HG03039 (cell line): ENCODE data around the gene RNF123.

Experiments used
- ATAC-seq: cut with Tn5 transposase; IDR thresholded peaks from one replicate; pipeline ENCODE4 v1.9.1; 2021; ENCODE audit warnings: mild to moderate bottlenecking, moderate library complexity; ENCODE audit not compliant: unreplicated experiment

The RNF123 gene

DNA sequence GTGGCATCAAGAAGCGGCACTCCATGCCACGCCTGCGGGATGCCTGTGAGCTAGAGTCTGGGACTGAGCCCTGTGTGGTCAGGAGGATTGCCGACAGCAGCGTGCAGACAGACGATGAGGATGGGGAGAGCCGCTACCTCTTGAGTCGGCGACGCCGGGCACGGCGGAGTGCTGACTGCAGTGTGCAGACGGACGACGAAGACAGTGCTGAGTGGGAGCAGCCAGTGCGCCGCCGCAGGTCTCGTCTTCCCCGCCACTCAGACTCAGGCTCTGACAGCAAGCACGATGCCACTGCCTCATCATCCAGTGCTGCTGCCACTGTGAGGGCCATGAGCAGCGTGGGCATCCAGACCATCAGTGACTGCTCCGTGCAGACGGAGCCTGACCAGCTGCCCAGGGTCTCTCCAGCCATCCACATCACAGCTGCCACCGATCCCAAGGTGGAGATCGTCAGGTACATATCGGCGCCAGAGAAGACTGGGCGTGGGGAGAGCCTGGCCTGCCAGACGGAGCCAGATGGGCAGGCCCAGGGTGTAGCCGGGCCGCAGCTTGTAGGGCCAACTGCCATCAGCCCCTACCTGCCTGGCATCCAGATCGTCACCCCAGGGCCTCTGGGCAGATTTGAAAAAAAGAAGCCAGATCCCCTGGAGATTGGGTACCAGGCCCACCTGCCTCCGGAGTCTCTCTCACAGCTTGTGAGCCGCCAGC, 32.0 kb upstream of the RNF123 start:
- ATAC-seq: no peak

DNA sequence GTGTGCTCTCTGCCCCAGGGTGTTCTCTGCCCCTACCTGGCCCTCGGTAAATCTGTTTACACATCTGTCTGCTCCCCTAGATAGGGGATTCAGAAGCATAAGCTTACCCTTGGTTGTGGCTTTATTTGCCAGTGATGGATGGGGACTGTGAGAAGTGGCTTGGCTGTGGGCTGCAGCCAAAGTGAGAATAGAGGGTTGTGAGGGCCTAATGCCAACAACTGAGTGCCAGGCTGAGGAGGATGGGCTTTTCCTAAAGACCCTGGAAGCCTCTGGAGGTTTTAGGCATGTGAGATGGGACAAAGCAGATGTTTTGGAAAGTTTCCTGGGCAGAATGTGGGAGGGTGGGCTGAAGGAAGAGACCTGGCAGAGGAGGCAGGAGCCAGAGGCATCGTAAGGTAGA, 30.6 kb upstream of the RNF123 start:
- no peak for ATAC-seq

DNA sequence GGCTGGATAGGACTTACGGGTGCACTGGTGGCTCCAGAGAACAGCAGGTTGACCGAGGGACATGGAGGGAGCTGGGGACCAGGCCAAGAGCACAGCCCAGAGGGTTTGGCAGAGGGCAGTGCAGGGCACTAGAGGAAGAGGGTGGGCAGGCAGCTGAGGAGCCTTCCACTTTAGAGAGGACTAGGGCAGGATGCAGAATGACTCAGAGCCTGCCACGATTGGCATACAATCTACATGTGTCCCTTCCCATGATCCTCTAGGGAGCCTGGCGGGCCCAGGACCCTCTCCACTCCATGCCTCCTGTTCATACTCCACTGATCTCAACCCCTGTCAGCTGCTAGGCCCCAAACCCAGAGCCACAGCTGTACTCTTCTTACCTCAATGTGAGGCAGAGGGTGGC, 29.6 kb upstream of the RNF123 start:
- ATAC-seq: no peak

DNA sequence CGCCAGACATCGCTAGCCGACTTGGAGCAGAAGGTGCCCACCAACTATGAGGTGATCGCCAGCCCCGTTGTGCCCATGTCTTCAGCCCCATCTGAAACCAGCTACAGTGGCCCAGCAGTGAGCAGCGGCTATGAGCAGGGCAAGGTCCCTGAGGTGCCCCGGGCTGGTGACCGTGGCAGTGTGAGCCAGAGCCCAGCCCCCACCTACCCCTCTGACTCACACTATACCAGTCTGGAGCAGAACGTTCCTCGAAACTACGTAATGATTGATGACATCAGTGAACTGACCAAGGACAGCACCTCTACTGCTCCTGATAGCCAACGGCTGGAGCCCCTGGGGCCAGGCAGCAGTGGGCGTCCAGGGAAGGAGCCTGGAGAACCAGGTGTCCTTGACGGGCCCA, 28.1 kb upstream of the RNF123 start:
- ATAC-seq: no peak

DNA sequence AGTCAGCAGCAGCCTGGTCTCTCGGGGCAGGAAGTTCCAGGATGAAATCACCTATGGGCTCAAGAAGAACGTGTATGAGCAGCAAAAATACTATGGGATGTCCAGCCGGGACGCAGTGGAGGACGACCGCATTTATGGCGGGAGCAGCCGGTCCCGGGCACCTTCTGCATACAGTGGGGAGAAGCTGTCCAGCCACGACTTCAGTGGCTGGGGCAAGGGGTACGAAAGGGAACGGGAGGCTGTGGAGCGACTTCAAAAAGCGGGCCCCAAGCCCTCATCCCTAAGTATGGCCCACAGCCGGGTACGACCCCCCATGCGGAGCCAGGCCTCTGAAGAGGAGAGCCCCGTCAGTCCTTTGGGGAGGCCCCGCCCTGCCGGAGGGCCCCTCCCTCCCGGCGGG, 27.3 kb upstream of the RNF123 start:
- no peak for ATAC-seq

DNA sequence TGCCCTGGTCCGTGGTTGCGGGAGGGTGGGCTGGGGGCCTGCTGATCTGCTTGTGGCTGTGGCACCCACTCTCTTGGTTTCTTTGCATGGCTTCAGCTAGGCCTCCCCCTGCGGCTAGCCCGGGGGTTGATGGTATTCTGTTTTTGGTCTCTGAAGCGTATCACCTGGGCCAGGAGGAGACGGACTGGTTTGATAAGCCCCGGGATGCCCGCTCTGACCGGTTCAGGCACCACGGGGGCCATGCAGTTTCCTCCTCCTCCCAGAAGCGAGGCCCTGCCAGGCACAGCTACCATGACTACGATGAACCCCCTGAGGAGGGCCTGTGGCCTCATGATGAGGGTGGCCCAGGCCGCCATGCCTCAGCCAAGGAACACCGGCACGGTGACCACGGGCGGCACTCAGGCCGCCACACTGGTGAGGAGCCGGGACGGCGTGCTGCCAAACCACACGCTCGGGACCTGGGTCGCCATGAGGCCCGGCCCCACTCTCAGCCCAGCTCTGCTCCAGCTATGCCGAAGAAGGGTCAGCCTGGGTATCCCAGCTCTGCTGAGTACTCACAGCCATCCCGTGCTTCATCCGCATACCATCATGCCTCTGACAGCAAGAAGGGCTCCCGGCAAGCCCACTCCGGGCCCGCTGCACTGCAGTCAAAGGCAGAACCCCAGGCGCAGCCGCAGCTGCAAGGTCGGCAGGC, 26.5 kb upstream of the RNF123 start:
- ATAC-seq: no peak

DNA sequence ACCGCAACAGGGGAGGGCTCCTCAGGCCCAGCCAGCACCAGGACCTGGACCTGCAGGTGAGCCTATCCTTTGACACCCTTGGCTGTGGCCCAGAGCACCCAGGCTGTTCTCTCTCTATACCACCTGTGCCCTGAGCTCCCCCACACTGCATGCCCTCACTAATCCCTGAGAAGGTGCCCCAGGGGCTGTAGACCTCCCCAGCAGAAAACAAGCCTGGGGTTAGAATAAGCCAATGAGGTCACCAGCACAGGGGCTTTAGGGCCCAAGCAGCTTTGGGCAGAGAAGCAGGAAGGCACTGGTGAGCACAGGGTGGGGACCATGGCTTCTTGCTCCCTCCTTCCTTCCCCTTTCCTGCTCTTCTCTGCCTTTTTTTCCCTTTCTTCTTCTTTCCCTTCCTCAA, 25.5 kb upstream of the RNF123 start:
- ATAC-seq: no peak

DNA sequence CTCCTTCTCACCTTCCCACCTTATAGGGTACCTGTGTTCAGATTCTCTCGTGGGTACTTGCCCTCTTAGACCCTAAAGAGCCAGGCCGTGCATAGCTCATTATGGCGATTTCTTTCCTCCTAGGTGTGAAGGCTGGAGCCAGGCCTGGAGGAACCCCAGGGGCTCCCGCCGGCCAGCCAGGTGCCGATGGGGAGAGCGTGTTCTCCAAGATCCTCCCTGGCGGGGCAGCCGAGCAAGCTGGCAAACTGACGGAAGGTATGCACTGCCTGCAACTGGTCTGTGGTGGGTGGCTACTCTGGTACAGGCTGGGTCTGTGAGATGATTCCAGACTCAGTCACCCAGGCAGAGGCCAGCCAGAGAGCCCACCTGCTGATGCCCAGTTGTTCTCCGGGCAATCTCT, 25.1 kb upstream of the RNF123 start:
- ATAC-seq: no peak

DNA sequence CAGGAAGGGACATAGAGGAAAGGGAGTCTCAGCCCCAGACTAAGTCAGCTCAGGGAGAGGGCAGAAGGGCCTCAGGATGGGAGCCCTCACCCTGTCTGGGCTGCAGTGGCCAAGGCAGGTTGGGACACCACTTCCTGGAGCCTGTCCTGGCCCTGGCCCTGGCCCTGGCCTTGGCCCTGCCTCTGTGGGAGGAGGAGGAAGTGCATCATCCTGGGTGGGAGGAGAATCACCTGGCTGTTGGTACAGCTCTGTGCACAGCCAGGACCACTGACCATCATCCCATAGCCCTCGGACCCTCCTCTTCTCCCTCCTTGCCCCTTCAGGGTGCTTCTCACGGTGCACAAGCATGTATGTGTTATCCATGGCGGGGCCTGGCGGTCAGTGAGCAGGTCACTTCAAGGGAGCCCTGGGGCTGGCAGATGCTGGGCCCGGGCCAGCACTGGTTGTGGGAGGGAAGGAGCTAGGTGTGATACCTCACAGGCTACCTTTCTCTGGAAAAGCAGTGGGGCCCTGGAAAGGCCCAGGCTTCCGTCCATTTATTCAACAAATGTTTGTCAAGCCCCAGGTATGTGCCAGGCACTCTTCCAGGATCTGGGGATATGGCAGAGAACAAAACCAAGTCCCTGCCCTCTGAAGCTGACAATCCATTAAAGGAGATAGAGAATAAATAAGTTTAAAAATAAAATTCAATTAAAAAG, 23.4 kb upstream of the RNF123 start:
- no peak for ATAC-seq

DNA sequence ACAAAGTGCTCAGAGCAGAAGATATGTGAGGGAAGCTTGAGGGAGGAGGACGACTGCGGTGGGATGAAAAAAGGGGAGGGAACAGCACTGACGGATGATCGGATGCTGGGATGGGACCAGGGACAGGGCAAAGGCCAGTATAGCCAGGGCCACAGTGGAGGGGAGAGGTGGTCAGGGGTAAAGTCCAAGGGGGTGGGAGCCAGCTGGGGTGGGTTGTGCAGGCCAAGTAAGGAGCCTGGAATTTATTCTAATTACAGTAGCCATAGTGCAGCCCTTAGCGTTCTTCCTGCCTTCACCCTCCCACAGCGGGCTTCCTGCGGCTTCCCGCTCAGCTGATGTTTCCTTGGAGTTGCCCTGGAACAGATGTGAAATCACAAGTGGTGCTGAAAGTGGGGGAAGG, 22.8 kb upstream of the RNF123 start:
- no peak for ATAC-seq

DNA sequence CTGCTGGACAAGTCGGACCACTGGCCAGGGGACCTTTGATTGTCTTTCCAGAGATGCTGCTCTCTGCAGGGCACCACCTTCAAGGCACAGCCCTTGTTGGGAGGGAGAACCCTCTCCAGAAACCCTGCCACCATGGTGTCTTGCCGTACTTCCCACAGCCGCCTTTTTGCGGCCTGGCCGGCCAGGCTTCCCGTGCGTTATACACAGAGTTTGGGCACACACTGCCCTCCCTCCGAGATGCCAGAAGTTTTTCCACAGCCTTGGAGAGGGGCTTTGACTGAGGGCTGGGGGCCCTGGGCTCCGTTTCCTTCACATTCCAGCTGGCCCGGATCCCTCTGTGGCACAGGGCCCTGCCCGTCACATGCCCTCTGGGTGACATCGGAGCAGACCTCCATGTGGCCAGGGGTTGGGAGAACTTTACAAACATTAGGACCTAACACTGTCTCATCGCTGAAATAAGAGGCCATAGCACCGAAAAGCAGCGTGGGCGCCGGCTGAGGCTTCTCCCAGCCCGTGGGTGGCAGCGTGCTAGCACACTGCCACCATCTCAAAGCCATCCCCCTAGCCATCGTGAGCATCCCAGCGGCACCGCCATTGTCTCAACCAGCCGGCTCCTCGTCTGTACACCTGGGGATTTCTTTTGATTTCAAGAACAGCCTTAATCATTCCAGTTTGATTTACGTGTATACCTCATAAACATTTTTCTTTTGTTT, 21.5 kb upstream of the RNF123 start:
- ATAC-seq: no peak

DNA sequence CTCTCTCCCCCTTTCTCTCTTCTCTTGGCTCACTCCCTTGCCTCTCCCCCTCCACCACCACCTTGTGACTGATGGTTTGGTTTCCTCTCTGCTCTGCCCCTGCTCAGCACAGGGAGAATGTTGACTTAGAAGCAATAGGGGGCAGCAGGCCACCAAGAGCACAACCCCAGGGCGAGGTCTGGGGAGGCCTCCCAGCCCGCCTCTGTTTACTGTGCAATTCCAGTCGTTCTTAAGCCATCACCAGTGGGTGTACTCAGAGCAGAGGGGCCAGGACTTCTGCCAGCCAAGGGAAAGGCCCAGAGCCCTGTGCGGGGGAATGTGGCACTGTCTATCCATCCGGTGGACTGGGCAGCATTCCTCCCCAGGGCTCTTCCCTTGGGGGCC, 21.0 kb upstream of the RNF123 start:
- ATAC-seq: no peak

DNA sequence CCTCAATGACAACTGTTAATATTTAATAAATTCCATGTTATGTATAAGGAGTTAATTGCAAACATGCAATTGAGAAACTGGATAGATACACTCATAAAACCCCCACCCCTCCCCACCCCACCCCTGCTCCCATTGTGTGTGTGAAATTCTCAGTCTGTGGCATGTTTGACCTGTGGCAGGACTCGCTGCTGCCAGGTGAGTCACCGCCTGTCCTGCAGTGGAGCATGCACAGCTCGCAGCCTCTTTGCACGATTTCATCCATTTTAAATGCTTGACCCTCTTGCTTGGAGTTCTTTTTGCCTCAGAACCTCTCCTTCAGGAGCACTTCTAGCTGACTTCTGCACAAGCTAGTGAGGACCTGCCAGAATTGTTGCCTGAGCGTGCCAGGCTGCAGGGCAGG, 20.5 kb upstream of the RNF123 start:
- ATAC-seq: no peak

DNA sequence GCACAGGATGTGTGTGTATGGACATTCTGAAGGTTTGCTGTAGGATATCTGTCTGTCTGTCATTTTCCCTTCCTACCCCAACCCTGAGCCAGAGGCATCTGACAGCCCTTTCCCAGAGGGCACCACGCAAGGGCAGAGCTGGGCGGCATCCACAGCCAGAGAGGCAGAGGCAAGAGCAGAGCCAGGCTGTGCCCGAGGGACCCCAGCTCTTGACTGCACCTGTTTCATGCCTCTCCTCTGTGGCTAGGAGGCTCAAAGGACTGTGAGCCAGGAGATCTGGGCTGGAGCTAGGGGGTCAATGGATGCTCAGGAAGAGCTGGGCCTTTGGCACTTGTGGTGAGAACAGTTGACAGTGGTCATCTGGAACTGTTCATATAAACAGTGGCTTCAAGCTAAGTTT, 20.0 kb upstream of the RNF123 start:
- no peak for ATAC-seq

DNA sequence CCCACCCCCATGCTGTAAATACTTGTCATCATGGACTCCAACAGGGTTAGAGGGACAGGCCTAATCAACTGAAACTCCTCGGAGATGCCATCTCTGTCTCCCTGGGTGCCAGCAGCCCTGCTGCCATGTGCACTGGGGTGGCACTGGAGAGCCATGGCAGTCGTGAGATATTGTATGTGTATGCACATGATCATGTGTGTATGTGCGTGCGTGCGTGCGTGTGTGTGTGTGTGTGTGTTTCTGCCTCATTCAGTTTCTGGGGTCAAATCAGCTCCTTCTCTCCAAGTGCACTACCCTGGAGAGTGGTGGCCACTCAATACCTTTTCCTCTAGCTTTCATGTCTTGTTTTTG, 18.4 kb upstream of the RNF123 start:
- no peak for ATAC-seq

DNA sequence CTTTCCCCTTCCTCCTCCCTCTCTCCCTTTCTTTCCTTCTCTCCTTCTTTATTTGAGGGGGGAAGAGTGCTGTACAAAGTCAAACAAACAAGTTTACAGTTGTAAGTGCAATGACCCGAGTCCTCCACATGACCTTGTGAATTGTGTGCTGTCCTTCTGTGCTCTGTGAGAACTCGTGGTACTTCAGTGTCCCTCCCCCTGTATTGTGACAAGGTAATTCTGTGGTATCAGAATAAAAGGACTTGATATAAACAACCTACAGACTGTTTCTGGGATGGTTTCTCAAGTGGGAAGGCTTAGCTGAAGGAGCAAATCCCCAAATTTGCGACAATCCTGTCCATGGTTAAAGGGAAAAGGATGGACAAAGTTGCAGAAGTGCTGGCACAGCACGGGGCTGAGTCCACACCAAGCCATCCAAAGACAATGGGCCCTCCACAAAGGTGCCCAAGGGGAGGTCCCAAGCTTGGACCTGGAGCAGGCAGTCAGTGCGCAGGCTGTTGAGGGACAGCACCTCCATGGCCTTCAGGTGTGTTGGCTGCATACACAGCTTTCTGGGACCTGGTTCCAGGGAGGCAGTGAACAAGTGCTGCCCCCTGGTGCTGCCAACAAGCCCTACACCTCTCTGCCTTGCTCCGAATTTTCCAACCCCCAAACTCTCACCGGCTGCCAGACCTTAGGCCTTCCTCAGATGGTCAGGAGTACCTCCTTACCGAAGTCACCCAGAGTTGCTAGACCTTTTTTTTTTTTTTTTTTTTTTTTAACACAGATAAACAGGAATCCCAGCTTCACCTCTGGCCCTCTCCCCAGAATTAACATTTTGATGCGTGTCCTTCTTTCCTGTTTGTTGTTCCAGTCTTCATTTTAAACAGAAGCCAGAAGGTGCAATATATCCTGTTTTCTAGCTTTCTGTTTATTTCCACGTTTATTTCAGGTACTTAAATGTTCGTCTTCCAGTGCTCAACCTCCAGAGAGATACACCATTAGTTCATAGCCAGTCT, 17.8 kb upstream of the RNF123 start:
- ATAC-seq: no peak

DNA sequence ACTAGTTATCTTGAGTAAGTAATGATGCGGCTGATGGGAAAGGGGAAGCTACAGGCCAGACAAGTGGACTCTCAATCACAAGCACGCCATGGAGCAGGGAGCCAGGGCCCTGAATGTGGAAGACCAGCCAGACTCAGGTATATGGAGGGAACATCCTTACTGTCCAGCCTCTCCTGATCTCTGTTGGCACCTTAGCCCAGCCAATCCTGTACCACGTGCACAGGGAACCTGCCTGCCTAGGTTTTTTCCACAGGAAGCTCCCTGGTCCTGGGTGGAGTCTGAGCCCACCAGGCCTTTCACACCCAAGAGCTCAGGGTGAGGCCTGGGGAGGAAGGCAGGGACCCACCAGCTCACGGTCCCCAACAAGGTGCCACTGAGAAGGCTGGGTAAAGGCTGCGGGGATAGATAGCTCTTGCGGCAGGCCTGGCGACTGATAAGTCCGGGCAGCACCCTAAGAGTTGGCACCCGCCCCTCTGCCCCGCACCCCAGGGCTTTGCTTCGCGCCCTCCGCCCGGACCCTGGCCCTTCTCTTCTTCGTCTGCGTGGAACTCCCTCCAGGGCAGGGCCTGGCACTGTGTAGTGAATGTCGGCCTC, 16.1 kb upstream of the RNF123 start:
- no peak for ATAC-seq

DNA sequence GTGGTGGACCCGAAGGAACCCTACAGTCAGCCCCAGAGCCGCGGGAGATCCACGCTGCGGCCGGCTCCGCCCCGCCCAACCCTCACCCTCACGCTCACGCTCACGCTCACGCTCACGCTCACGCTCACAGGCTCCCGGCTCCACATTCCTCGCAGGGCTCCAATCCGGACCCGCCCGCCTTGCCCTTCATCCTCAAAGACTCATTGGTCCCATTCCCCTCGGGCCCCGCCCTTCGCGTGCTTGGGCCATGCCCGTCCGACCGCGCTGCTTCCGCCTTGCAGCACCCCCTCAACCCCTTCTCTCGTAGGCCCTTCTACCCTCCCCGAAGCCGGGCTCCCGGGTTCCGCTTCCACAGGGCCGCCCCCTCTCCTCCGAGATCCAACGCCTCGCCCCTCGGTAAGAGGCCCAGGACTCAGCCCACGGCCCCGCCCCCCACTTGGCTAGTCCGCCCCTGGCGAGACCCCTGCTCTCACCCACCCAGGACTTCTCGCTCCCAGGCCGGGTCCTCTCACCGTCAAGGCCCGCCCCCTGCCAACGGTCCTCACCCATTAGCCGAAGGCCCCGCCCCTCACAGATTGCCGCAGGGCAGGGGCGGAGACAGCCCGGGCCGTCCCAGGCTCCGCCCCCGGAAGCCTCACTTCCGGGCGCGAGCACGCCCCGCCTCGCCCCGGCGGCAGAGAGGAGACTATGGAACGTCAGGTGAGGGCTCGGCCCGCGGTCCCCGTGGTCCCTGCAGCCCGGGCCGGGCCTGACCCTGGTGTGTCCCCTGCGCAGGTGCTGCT, 15.5 kb upstream of the RNF123 start, which contains the start of gene APEH:
Gene APEH (plus strand): TSS at position 637 of the 782 bp plus-strand sequence. CDS start 51 bp downstream, at position 688.
- peak; percentile 74 for ATAC-seq

DNA sequence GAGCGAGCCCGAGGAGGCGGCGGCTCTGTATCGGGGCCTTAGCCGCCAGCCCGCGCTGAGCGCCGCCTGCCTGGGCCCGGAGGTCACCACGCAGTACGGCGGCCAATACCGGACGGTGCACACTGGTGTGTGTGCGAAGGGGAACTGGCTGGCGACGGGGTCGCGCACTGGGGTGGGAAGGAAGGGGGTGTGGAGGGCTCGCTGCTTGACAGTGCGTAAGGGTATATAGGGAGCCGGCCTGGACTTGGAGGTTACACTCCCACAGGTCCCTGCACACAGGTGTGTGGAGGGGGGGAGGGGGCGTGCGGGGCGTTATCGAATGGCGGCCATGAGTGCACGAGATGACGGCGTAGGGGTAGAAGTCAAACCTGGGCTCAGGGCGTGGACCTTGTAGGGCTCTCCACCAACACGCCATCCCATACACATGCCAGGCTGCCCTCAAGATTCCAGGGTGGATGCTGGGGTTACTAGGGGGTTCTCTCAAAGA, 14.8 kb upstream of the RNF123 start:
- ATAC-seq: no peak
